Measurements from ENCODE around the gene MROH8.

Gene MROH8

DNA sequence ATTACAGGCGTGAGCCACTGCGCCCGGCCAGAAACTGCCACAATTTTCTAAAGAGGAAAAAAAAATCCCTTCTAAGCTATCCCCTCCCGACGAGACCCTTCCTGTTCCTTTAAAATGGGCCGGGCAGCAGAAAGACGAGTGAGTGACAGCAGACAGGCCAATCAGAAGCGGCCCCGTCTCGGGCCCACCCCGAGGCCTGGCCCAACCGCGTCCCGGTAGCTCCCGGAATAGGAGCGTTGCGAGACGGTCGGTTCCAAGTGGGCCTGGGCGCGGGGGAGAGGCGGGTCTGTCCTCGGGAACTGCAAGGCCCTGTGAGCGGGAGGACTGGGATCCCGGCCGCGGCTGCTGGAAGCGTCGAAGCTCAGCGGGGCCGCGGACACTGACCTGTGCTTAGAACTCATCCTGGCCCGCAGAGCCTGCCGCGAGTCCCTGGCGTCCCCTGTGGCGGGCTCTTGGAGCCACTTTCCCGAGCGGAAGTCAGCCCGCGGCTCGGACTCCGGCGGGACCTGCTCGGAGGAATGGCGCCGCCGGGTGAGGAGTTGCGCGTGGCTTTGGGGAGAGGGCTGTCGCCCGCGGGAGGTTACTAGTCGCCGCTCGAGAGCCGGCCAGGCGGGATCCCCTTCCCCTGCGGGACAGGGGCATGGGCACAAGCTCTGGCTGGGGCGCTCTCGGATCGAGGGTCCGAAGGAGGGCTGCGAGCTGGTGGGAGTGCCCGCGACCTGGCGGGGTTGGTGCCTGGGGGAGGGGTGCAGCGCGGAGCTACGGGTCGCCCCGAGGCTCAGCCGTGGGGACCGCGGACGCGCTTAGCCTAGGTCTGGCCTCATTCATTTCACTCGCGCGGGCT, at the start of gene MROH8, which contains the start of gene RPN2:
MROH8 (minus strand) TSS at position 710 of the 844 bp plus-strand sequence.
RPN2 (plus strand) TSS at position 492 of the 844 bp plus-strand sequence; CDS start at position 519, 27 bp downstream.
- peak; percentile 95 to 97 for DNase-seq (ENCODE audit: low read depth in 2 of 2)

DNA sequence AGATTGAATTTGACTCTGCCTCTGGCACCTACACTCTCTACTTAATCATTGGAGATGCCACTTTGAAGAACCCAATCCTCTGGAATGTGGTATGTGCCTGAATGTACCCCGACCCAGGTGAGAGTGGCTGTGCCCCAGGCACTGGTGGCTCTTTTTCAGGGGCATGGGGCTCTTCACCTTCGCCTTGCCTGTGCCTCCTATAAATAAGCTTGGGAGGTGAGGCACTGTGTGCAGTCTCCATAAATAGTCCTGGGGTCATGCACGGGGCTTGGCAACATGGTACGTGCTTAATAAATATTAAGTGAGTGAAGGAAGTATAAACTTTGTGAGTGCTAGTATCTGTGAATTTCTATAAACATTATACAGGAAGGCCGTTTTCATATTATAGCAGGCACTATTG, 49.3 kb upstream of the MROH8 start:
- DNase-seq (ENCODE audit: low read depth in 2 of 2), result no peak

DNA sequence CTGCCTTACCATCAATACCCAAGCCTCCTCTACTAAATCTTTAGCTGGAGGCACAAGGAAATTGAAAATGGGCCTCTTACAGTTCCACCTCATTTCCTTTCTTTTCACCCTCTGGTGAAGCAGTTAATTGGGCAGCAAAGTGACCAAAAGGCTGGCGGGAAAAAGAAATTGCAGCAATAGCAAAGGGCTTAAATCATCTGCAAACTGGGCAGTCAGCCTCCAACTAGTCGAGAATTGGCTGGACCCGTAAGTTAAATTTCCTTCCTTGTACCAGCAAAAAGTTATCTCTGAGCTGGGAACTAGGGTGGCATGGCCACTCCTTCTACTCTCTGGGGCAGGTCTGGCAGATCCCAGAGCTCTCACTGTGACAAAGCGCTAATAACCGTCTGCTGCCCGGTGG, 48.7 kb upstream of the MROH8 start:
- no peak for DNase-seq (ENCODE audit: low read depth in 2 of 2)

DNA sequence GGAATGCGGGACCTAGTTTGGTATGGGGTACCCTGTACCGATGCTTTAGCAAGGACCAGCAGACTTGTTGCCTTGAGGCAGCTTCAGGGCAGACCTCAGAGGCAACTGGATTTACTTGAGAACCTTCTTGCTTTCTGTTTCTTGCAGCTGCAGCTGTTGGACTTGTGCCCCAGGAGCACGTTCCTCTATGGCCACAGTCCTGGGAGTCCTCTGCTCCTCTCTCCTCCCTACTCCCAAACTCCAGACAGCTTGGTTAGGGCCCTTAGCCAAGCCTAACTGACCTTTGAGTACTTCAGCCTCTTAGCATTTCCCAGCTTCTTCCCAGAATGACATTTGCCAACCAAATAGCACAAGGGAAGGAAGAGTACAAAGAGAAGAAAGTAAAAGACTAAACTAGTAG, 47.5 kb upstream of the MROH8 start:
- no peak for DNase-seq (ENCODE audit: low read depth in 2 of 2)

DNA sequence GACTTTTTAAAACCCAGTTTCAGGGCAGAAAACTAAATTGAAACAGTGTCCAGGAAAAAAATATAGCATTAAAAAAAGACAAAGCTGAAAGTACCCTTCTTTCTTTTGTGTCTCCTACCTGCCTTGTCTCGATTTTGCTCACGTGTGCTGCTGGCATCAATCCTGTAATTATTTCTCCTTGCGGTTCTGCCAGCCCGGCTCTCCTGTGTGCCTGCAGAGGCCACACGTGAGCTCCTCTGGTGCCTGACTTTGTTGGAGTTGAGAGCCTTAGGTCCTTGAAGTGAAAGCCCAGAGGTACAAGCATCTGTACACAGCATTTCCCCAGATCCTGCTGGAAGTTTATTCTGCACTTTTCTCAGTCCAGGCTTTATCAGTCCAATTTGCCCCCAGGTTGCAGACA, 45.8 kb upstream of the MROH8 start:
- no peak for DNase-seq (ENCODE audit: low read depth in 2 of 2)

DNA sequence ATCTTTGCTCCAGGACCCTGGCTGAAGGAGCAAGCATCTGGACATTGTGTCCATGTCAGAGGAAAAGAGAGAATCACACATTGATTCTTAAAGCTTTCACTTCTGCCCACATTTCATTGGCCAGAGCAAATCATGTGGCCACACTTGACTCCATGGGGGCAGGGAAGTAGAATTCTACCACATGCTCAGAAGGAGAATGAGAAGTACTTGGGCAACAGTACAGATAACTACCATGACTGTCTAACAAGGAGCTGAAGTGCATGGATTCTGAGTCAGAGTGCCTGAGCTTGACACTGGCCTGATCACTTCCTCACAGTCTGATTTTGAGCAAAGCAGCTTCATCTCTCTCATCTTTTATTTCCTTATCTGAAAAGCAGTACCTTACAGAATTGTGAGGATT, 43.7 kb upstream of the MROH8 start:
- DNase-seq (ENCODE audit: low read depth in 2 of 2), result peak; percentile 47 to 51

DNA sequence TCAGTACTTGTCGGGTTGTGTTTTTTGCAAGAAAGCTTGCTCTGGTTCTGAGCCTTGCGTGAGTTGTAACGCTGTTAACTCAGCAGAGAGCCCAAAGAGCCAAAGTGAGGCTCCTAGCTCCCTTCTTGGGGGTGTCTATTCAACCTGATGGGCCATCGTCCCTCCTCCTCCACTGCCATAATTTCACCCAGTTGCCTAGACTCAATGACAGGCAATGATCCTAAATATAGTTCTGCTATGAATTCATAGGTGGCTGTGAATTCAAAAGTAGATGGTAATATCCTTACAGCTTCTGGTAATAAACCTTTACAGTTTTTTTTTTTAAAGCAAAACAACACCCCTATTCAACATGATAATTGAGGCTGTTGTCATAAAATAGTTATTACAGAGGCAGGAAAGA, 42.7 kb upstream of the MROH8 start:
- DNase-seq (ENCODE audit: low read depth in 2 of 2), result no peak

DNA sequence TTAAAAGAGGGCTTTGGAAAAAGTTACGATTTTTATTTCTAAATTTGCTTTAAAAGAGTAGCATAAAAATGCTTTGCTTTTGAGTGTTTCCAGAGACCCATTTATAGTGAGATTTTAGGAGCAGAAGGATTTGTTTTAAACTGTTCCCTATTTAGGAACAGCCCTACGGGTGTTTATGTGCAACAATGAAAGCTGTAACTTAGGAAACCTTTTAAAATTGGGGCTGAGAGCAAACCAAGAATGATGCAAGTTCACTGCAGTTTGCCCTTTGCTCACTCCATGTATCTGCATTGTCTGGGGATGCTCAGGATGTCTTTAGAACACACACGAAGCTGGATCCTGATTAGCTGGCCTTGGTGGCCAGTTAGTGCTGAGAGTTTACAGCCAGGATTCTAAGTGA, 41.4 kb upstream of the MROH8 start:
- no peak for DNase-seq (ENCODE audit: low read depth in 2 of 2)

DNA sequence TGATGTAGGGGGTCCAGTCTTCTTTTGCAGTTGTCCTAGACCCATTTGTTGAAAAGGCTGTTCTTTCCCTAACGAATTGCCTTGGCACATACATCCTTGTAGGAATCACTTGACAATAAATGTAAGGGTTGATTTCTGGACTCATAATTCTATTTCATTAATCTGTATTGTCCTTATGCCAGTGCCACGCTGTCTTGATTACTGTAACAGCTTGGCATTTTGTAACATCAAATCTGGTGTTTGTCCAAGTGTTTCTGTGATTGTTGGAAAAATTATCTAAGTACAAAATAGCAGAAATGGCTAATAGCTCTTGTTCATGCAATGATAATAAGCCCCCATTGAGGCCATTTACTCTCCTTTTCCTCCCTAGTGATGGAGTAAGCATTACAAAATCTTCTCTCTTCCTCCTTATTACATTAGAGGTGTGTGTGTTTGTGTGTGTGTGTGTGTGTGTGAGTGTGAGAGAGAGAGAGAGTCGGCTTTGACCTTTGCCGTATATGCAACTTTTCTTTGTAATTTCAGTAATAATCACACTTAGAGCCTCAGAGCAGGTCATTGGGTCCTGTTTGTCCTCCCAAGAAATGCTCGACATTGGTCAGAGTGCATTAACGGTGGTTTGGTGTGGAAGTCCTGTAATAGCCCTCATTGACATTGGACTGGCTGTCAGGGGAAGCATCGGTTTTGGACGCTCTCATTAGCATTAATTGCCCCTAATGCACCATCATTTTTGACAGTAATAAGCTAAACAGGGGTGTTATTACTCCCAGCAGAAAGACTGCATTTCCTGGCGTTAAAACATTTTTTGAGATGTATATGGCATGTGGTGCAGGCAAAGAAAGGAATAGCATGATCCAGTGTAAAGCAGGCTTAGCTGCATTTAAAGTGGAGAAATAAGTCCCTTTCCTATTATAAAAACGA, 40.7 kb upstream of the MROH8 start:
- no peak for DNase-seq (ENCODE audit: low read depth in 2 of 2)

DNA sequence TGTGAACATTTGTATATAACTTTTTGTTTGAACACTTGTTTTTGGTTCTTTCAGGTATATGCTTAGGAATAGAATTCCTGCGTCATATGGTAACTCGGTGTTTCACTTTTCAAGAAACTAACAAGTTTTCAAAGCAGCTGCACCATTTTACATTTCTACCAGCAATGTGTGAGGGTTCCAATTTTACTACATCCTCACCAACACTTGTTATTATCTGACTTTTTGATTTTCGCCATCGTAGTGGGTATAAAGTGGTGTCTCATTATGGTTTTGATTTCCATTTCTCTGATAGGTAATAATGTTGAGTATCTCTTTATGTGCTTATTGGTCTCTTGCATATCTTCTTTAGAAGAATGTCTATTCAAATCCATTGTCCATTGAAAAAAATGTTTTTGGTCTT, 39.6 kb upstream of the MROH8 start:
- no peak for DNase-seq (ENCODE audit: low read depth in 2 of 2)

DNA sequence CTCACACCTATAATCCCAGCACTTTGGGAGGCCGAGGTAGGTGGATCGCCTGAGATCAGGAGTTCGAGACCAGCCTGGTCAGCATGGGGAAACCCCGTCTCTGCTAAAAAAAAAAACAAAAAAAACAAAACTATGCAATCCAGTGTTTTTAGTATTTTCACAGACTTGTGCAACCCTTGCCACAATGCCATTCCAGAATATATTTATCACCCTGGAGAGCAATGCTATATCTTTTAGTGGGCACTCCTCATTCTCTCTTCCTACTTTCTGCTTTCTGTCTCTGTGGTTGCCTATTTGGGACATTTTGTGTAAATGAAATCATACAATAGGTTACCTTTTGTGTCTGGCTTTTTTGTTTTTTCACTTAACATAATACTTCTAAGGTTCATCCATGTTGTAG, 39.1 kb upstream of the MROH8 start:
- DNase-seq (ENCODE audit: low read depth in 2 of 2), result no peak

DNA sequence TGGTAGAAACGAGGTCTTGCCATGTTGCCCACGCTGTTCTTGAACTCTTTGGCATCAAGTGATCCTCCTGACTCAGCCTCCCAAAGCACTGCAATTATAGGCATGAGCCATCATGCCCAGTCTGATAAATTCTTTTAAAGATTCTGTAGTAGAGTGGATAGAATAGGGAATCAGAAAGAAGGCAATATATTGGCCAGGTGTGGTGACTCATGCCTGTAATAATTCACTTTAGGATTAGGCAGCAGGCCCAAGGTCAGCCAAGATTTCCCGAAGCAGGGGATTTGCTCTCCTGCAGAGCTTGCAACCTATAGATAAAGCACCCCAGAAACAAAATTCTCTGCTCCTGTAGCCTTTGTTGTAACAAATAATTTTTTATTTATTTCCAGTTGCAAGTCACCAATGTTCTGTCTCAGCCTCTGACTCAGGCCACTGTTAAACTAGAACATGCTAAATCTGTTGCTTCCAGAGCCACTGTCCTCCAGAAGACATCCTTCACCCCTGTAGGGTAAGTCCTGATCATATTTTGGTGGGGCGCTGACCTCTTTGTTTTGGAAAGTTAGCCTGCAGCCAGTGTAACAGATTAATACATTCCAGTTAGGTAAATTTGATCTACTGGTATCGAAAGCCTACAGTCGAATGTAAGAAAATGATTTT, 30.4 kb upstream of the MROH8 start:
- DNase-seq (ENCODE audit: low read depth in 2 of 2), result no peak

DNA sequence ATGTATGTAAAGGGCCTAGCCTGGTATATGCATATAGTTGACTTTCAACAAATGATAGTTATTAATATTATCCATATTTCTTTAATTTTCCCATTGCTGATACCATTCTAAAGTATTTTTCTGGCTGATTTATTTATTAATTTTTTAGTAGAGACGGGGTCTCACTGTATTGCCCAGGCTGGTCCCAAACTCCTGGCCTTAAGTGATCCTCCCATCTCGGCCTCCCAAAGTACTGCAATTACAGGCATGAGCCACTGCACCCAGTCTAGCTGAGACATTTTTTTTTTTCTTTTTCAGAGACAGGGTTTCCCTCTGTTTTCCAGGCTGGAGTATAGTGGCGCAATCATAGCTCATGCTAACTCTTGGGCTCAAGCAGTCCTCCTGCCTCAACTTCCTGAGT, 29.8 kb upstream of the MROH8 start:
- DNase-seq (ENCODE audit: low read depth in 2 of 2), result no peak

DNA sequence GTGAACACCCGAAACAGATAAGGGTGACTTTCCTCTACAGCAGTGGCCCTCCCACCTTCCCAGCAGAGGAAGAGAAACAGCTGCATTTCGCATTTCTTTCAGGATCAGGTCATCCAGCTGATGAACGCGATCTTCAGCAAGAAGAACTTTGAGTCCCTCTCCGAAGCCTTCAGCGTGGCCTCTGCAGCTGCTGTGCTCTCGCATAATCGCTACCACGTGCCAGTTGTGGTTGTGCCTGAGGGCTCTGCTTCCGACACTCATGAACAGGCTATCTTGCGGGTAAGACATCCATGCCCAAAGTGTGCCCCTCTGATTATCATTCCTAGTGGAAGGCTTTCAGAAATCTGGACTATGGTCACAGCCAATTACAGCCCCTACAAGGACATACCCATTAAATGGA, 27.8 kb upstream of the MROH8 start:
- DNase-seq (ENCODE audit: low read depth in 2 of 2), result no peak

DNA sequence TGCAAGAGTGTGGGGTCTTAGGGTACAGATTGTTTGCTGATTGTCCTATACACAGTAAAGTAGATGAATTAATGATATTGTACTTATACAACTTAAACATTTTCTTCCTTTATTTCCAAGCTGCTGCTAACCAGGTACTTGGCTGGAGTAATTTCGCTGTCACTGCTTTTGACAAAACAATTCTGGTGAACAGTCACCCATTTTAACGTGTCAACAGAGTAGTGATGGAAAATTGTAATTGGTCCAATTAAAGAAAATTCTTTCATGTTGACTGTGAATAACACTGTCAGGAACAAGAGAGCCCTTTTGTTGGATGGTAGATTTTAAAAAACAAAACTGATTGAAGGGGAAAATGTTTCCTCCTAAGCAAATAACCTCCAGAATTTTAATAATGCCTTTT, 26.4 kb upstream of the MROH8 start:
- DNase-seq (ENCODE audit: low read depth in 2 of 2), result no peak

DNA sequence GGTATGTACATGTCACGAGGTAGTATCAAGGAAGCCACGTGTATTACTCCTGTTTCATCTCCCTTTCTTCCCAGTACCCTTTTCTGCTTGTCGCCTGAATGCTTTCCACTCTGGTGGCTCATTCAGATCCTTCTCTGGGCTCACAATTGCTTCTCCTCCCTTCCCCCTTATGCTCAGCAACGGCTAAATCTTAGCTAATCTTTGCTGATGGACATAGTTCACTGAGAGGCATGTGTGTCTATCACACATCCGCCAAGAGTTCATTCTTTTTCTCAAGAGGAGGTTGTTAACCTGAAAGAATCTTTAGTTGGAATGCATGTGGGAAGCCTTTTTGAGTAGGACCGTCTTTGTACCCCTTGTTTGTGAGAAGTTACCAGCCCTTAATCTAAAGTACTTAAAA, 25.8 kb upstream of the MROH8 start:
- no peak for DNase-seq (ENCODE audit: low read depth in 2 of 2)

DNA sequence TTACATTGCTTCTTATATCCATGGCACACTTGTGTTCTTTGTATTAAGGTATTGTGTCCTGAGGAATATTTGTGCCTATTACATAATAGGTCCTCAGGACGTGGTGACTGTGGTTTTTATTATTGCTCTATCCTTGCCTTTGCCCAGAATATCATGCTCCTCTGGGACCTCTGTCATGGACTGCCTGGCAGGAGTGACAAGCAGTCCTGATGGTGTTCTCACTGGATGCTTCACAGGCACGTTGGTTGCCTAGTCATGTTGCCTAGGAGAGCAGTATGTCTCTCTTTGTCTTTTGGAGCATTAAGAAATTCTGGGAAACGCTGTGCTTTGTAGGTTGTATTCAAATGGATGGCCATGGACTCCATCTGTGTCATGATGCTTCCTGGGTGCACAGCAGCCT, 24.7 kb upstream of the MROH8 start:
- DNase-seq (ENCODE audit: low read depth in 2 of 2), result no peak

DNA sequence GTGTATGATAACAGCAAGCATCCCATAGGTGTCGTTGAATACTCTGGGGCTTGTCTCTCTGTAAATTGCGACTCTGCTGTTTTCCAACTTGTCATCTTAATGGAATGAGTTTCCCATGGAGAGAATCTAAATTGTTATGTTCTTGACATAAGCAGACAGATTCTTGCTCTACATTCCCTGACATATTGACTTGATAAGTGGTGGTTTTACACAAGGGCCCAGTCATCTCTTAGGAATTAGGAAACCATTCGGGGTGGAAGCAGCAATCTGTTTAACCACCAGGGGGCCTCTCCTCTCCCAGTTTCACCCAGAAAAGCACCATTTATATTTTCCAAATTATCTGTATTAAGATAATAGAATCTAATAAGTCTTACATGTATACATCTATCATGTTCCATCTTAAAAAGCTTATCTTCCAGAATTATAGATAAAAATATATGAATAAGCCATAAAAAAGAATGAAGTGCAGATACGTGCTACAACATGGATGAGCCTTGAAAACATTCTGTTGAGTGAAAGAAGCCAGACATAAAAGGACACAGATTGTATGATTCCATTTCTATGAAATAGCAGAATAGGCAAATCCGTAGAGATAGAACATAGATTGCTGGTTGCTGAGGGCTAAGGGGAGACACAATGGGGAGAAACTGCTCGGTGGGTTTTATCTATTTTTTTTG, 23.1 kb upstream of the MROH8 start:
- peak; percentile 92 to 94 for DNase-seq (ENCODE audit: low read depth in 2 of 2)

DNA sequence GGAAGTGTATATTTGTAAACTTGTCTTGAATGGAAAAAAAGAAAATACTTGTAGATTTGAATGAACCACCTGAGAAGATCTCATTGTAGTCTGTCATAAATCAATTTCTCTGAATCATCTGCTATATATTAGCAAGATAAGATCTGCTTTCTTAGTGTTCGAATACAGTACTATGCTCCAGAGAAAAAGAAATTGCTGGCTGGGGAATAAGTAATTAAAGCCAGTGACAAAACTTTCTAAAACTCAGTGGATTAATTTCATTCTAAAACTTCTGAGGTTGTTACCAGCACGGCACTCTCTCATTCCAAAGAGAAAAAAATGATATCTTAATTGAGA, 22.4 kb upstream of the MROH8 start:
- no peak for DNase-seq (ENCODE audit: low read depth in 2 of 2)

DNA sequence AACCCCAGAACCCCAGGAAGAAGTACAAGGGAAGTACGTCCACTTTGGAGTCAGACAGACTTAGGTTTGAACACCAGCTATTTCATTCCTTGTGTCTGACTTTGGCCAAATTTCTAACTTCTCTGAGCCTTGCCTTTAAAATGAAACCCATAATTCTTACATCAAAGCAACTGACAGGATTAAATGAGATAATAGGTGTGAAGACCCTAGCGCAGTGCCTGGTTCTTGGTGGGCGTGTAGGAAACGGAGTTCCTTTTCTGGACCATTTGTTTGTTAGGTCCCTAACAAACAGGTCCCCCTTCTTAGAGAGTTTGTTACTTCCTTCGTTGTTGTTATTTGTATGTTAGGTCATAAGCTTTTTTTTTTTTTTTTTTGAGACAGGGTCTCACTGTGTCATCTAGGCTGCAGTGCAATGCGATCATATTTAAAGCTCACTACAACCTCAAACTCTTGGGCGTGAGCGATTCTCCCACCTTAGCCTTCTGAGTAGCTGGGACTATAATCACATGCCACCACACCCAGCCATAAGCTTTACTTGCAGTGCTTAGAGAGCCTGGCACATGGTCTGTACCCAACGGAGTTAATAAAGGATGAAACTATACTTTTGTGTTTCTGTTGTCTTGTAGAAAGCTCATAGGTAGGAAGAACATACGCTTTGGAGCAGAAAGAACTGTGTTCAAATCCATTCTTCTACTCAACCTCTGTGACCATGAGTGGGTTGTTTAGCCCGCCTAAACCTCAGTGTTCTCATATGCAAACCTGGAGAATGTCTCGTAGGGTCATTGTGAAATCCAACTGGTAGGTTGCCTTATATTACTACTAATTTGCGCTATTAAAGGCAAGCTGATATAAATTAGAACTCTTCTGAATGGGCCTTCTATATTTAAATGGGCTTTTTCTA, 21.8 kb upstream of the MROH8 start:
- DNase-seq (ENCODE audit: low read depth in 2 of 2), result no peak

DNA sequence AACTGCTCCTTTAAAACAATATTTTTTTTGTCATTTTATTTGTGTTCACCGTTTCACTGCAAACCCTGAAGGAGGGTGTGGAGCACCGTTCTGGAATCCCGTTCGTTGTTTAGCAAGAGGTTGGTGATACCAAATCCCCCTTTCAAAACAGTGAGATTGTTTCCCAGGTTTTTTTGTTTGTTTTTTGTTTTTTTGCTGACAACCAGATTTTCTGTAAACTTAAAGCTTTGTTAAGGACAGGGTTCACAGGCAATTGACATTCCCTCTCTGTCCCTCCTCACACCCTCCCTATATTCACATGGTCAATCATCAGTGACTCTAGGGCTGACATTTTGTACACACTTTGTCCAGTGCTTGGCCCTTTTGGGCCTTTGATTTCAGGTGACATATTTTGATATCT, 21.0 kb upstream of the MROH8 start:
- DNase-seq (ENCODE audit: low read depth in 2 of 2), result no peak

All from fibroblast of skin of left biceps (primary cell).